ENCODE data around the gene SRPRA. TPM values are rescaled to one million over a fixed set of nuclear protein-coding genes. Genes with fewer than 3 reads are reported as not detected.

Gene SRPRA
- total RNA-seq, 1 donor from 2014 or later = 70.2 TPM

DNA sequence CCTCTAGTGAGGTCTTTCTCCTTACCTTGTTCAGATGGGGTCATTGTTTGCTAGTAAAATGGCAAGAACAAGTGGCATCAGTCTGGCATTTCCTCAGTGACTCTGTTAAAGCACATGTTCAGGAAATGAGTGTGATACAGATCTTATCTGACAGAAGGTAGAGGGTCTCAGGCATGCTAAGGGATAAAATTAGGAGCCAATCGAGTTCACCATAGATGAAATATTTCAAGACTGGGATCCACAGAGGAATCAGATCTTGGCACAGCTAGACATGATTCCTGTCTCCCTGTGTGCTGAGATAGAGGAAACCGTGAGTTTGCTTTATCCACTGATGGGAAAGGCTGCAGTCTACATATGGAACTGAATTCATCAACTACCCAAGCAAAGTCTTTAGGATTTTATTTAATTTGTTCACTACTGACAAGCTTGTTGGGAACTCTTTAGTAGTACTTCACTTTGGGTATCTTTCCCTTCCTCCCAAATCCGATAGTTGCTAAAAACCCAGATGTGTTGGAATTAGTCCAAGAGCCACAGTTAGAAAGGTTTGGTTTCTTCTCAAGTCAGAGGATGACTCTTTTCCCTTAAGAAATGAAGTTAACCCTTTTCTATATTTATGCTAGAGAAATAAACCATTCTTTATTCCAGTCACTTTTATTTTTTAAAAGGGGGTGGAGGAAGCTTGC, 38.7 kb downstream of the SRPRA start:
- Mint-ChIP-seq H3K27me3 (ENCODE audit: low read depth) (no peaks in the 10 kb centered on the region), H3K4me1 (no peaks in the 10 kb centered on the region), H3K36me3 (ENCODE audit: low read depth) (peaks cover 8% of the 10 kb centered on the region), H3K4me3 (no peak overlapping the region), H3K9me3 (peaks cover 7% of the 10 kb centered on the region), H3K27ac (ENCODE audit: unreplicated experiment) (no peak overlapping the region)
- TF ChIP-seq, protein P1, sequence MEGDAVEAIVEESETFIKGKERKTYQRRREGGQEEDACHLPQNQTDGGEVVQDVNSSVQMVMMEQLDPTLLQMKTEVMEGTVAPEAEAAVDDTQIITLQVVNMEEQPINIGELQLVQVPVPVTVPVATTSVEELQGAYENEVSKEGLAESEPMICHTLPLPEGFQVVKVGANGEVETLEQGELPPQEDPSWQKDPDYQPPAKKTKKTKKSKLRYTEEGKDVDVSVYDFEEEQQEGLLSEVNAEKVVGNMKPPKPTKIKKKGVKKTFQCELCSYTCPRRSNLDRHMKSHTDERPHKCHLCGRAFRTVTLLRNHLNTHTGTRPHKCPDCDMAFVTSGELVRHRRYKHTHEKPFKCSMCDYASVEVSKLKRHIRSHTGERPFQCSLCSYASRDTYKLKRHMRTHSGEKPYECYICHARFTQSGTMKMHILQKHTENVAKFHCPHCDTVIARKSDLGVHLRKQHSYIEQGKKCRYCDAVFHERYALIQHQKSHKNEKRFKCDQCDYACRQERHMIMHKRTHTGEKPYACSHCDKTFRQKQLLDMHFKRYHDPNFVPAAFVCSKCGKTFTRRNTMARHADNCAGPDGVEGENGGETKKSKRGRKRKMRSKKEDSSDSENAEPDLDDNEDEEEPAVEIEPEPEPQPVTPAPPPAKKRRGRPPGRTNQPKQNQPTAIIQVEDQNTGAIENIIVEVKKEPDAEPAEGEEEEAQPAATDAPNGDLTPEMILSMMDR (conservative IDR thresholded peaks at IDR 0.05) = no peak
- DNase-seq (ENCODE audit: low read depth, low spot score) = no peak

DNA sequence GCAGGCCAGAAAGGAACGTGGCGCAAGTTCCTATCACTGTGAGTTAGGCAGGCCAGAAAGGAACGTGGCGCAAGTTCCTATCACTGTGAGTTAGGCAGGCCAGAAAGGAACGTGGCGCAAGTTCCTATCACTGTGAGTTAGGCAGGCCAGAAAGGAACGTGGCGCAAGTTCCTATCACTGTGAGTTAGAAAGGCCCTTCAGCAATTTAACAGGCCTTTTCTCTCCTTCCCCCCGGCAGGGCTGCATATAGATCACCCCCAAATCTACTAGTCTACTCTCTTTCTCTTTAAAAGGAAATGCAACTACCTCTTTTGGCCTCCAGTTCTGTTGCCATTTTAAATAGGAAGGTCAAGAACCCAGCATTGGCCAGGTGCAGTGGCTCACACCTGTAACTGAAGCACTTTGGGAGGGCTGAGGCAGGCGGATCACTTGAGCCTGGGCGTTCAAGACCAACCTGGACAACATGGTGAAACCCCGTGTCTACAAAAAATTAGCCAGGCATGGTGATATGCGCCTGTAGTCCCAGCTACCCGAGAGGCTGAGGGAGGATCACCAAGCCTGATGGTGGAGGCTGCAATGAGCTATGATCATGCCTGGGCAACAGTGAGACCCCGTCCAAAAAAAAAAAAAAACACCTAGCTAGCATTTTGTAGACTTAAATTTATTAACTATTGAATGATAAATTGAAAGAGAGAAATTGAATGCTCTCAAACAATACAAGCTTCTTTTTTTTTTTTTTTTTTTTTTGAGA, 42.2 kb downstream of the SRPRA start:
- Mint-ChIP-seq H3K27me3 (ENCODE audit: low read depth) (no peaks in the 10 kb centered on the region), H3K4me3 (no peak overlapping the region), H3K27ac (ENCODE audit: unreplicated experiment) (no peak overlapping the region), H3K36me3 (ENCODE audit: low read depth) (peaks cover 15% of the 10 kb centered on the region), H3K4me1 (no peaks in the 10 kb centered on the region), H3K9me3 (peaks cover 11% of the 10 kb centered on the region)
- no peak for DNase-seq (ENCODE audit: low read depth, low spot score)
- TF ChIP-seq, protein P1 (conservative IDR thresholded peaks at IDR 0.05) = no peak

DNA sequence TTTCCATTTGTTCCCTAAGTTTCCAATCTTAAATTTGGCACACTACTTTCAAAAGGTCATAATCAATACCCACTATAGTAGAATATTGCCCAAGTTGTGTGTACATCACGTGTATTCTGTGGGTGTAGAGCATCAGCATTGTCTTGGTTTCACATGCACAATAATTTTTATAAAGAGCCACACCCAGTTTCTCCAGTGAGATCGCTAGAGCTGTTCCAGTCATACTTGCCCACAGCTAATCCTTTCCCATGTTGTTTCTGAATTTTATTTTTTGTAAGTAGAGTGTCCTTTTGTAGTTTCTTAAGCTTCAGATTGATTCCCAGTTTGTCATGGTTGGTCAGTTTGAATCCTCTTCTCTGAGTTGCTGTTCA, 43.4 kb downstream of the SRPRA start:
- TF ChIP-seq, protein P1 (conservative IDR thresholded peaks at IDR 0.05) = no peak
- H3K9me3 Mint-ChIP-seq = peaks cover 11% of the 10 kb centered on the region
- no peak overlapping the region for H3K4me3 Mint-ChIP-seq
- H3K27ac Mint-ChIP-seq (ENCODE audit: unreplicated experiment) = no peak overlapping the region
- peaks cover 15% of the 10 kb centered on the region for H3K36me3 Mint-ChIP-seq (ENCODE audit: low read depth)
- H3K4me1 Mint-ChIP-seq = no peaks in the 10 kb centered on the region
- no peaks in the 10 kb centered on the region for H3K27me3 Mint-ChIP-seq (ENCODE audit: low read depth)
- no peak for DNase-seq (ENCODE audit: low read depth, low spot score)

DNA sequence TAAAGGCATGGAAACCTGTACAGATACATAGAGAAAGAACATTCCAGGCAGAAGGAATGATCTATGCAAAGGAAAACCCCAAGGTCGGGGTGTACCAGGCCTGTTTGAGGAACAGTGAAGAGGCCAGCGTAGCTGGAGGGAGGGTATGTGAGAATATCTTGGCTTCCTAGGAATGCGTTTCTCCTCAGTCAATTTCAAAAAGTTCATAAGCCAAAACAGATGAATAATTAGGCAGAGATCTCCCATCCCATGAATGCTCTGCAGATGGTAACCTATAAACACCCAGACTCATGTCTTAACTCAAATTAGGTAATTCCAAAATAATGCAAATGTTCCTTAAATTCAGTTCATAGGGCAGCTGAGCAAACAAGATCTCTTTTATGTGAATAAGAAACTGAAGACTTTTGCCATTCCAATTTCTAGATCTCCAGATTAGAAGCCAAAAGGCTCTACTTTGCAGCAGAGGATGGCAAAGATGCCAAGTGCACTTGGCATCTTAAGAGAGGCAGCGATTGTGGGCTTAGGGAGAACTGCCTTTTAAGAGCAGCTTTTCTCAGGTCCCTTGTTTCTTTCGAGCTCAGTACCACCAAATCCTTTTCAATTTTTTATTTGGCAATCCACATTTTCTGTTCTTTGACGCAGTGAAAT, 43.9 kb downstream of the SRPRA start:
- no peaks in the 10 kb centered on the region for H3K27me3 Mint-ChIP-seq (ENCODE audit: low read depth)
- H3K4me1 Mint-ChIP-seq = no peaks in the 10 kb centered on the region
- peaks cover 11% of the 10 kb centered on the region for H3K9me3 Mint-ChIP-seq
- H3K36me3 Mint-ChIP-seq (ENCODE audit: low read depth) = peaks cover 15% of the 10 kb centered on the region
- H3K27ac Mint-ChIP-seq (ENCODE audit: unreplicated experiment) = no peak overlapping the region
- TF ChIP-seq, protein P1 (conservative IDR thresholded peaks at IDR 0.05) = no peak
- no peak for DNase-seq (ENCODE audit: low read depth, low spot score)
- no peak overlapping the region for H3K4me3 Mint-ChIP-seq

DNA sequence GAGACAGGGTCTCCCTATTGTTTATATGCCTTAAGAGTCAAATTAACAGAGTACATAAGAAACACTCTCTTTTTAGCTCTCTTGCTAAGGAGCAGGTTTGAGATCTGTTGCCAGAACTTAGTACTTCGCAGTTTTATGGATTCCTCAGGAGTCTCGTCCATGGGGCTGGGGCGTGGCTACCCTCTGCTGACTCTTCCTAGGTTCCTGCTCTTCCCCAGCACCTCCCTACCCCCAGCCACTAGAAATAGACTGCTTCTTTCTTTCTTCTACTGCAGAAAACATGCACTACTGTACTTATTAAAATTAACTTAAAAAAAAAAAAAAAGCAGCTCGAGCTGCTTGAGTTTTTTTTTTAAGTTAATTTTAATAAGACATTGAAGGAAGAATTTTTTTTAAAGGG, 49.1 kb downstream of the SRPRA start:
- DNase-seq (ENCODE audit: low read depth, low spot score) = no peak
- Mint-ChIP-seq H3K36me3 (ENCODE audit: low read depth) (peaks cover 2% of the 10 kb centered on the region), H3K4me3 (no peak overlapping the region), H3K27ac (ENCODE audit: unreplicated experiment) (no peak overlapping the region), H3K27me3 (ENCODE audit: low read depth) (no peaks in the 10 kb centered on the region), H3K9me3 (peaks cover under 1% of the 10 kb centered on the region), H3K4me1 (peaks cover under 1% of the 10 kb centered on the region)
- TF ChIP-seq, protein P1 (conservative IDR thresholded peaks at IDR 0.05) = no peak

Measured in neural crest cell (in vitro differentiated cells).